Measurements from ENCODE around the gene ANTXR1. TPM values are rescaled to one million over a fixed set of nuclear protein-coding genes. Genes with fewer than 3 reads are reported as not detected.

ANTXR1 gene
- total RNA-seq, 1 experiment from 2014 or later = 0.66 TPM

- DNase-seq = no peak
- peaks cover 14% of the 10 kb centered on the region for H3K9me3 Mint-ChIP-seq (ENCODE audit: low read depth, unreplicated experiment)
- H3K4me1 Mint-ChIP-seq (ENCODE audit: low read depth, unreplicated experiment) = no peaks in the 10 kb centered on the region
- H3K36me3 Mint-ChIP-seq (ENCODE audit: insufficient read depth, unreplicated experiment) = no peaks in the 10 kb centered on the region
- CTCF ChIA-PET = no interaction called here
- no peak for TF ChIP-seq CTCF (IDR thresholded peaks at IDR 0.05; ENCODE audit: unreplicated experiment)
- H3K27ac Mint-ChIP-seq (ENCODE audit: unreplicated experiment) = no peak overlapping the region
- intact Hi-C loops (cut with micrococcal nuclease; ENCODE audit: unreplicated experiment) = no loop called here
- no peak overlapping the region for H3K4me3 Mint-ChIP-seq (ENCODE audit: low read depth, unreplicated experiment)
- H3K27me3 Mint-ChIP-seq (ENCODE audit: unreplicated experiment) = peaks cover 77% of the 10 kb centered on the region
- BruUV-seq (replicated peaks) = no TSS peak
These were observed 11.1 kb upstream of the ANTXR1 start for GRCh38 chr2:69001879-69002278.

GRCh38 chr2:69003731-69004130 lies 9.2 kb upstream of the ANTXR1 start:
- CTCF ChIA-PET = interaction anchor here (0.5 kb wide), 1 partner anchor 27 kb away, joined by 3 read pairs; no protein-coding TSS in a partner anchor
- H3K36me3 Mint-ChIP-seq (ENCODE audit: insufficient read depth, unreplicated experiment) = no peaks in the 10 kb centered on the region
- H3K4me3 Mint-ChIP-seq (ENCODE audit: low read depth, unreplicated experiment) = no peak overlapping the region
- DNase-seq = no peak
- no TSS peak for BruUV-seq (replicated peaks)
- intact Hi-C loops (cut with micrococcal nuclease; ENCODE audit: unreplicated experiment) = no loop called here
- peaks cover 73% of the 10 kb centered on the region for H3K27me3 Mint-ChIP-seq (ENCODE audit: unreplicated experiment)
- H3K27ac Mint-ChIP-seq (ENCODE audit: unreplicated experiment) = no peak overlapping the region
- no peaks in the 10 kb centered on the region for H3K4me1 Mint-ChIP-seq (ENCODE audit: low read depth, unreplicated experiment)
- TF ChIP-seq CTCF (IDR thresholded peaks at IDR 0.05; ENCODE audit: unreplicated experiment) = no peak
- peaks cover 14% of the 10 kb centered on the region for H3K9me3 Mint-ChIP-seq (ENCODE audit: low read depth, unreplicated experiment)

DNA sequence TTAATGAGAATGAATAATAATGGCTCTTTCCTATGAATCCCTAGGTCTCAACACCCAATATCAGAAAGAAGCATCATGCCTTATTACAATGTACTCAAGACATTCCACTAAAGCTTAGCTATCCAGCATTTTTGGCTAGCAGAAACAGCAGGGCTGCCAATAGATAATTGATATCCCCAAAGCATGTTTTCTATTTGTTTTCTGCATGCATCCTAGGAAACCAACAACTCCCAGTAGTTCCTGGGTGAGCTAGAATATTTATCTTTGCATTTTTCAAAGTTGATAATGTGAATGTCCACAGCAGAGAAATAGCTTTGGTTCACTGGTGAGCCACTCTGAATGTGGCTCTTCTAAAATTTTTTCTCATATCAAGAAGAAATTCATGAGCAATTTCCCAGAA lies 5.8 kb upstream of the ANTXR1 start:
- no peak for DNase-seq
- no TSS peak for BruUV-seq (replicated peaks)
- Mint-ChIP-seq H3K36me3 (ENCODE audit: insufficient read depth, unreplicated experiment) (no peaks in the 10 kb centered on the region), H3K27me3 (ENCODE audit: unreplicated experiment) (peaks cover 79% of the 10 kb centered on the region), H3K4me1 (ENCODE audit: low read depth, unreplicated experiment) (peaks cover under 1% of the 10 kb centered on the region), H3K9me3 (ENCODE audit: low read depth, unreplicated experiment) (peaks cover 7% of the 10 kb centered on the region), H3K4me3 (ENCODE audit: low read depth, unreplicated experiment) (no peak overlapping the region), H3K27ac (ENCODE audit: unreplicated experiment) (no peak overlapping the region)
- CTCF ChIA-PET = no interaction called here
- TF ChIP-seq CTCF (IDR thresholded peaks at IDR 0.05; ENCODE audit: unreplicated experiment) = no peak
- intact Hi-C loops (cut with micrococcal nuclease; ENCODE audit: unreplicated experiment) = no loop called here

- Mint-ChIP-seq H3K4me1 (ENCODE audit: low read depth, unreplicated experiment) (peaks cover 4% of the 10 kb centered on the region), H3K36me3 (ENCODE audit: insufficient read depth, unreplicated experiment) (peaks cover 2% of the 10 kb centered on the region), H3K9me3 (ENCODE audit: low read depth, unreplicated experiment) (peaks cover 4% of the 10 kb centered on the region), H3K27me3 (ENCODE audit: unreplicated experiment) (peaks cover 79% of the 10 kb centered on the region), H3K4me3 (ENCODE audit: low read depth, unreplicated experiment) (no peak overlapping the region), H3K27ac (ENCODE audit: unreplicated experiment) (no peak overlapping the region)
- intact Hi-C loops (cut with micrococcal nuclease; ENCODE audit: unreplicated experiment) = no loop called here
- TF ChIP-seq CTCF (IDR thresholded peaks at IDR 0.05; ENCODE audit: unreplicated experiment) = no peak
- CTCF ChIA-PET = no interaction called here
- no peak for DNase-seq
- no TSS peak for BruUV-seq (replicated peaks)
These were observed 5.4 kb upstream of the ANTXR1 start for GRCh38 chr2:69007603-69008002.

All from Calu3 (cell line).